ENCODE data around the gene HTR7.

DNA sequence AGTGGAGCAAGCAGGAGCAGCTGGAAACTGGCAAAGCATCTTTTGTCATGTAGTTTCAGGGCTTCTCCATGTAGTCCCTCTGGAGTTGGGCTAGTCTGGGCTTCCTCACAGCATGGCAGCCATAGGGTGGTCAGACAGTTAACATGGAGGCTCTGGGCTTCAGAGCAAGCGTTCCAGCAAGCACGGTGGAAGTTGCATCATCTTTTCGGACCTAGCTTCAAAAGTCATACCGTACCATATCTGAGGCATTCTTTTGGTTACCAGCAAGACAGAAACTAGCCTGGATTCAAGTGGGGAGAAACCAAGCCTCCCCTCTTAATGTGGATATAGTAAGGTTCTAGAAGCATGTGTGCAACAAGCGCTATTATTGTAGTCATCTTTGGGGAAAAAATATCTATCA, 135.0 kb downstream of the HTR7 start:
- TF ChIP-seq EZH2 (IDR thresholded peaks at IDR 0.05; ENCODE audit: insufficient read depth, poor library complexity, severe bottlenecking) (no peak), EZH2phosphoT487 (IDR thresholded peaks at IDR 0.05; ENCODE audit: insufficient read depth, low read depth) (no peak)
